GM23338 (cell line): Measurements from ENCODE around the gene PAEP. TPM values are rescaled to one million over a fixed set of nuclear protein-coding genes. Genes with fewer than 3 reads are reported as not detected.

Experiments
- ZNF114 ChIP-seq: fragments of 250-450 bp; sonication (Bioruptor Pico); IDR thresholded peaks from 2 replicates; pipeline ENCODE4 v1.5.0; 2020; ENCODE audit warnings: mild to moderate bottlenecking, moderate library complexity
- polyA plus RNA-seq: library from polyadenylated mRNA; unstranded; fragments of >200 nt; fragmentation: Nextera tagmentation; extraction: Ambion mirVana; gene quantifications from 2 replicates; pipeline ENCODE4 v1.2.1, GENCODE V29; 2016
- total RNA-seq: library from RNA; depleted of rRNA; stranded (reverse); fragments of >200 nt; shearing (Covaris generic); gene quantifications from 2 replicates; pipeline ENCODE4 v1.2.3, GENCODE V29; 2014
- TF ChIP-seq, protein P1 (sequence below): fragments of 250-450 bp; sonication (Bioruptor Pico); IDR thresholded peaks from 2 replicates; pipeline ENCODE4 v1.5.0; 2020; ENCODE audit warnings: mild to moderate bottlenecking, moderate library complexity
- TF ChIP-seq, protein P2 (sequence below): IDR thresholded peaks from one replicate; pipeline ENCODE4 v1.6.1; 2018; ENCODE audit warnings: antibody characterized with exemption; ENCODE audit not compliant: unreplicated experiment
- TF ChIP-seq, protein P3 (sequence below), 2 experiments: fragments of 200-600 bp in 1 of 2; sonication (generic) in 1 of 2; conservative IDR thresholded peaks; 2 replicates each; pipeline versions ENCODE4 v1.5.1 to v1.6.1; 2016 to 2017; ENCODE audit warnings: antibody characterized with exemption in 2 of 2, low read depth in 2 of 2, mild to moderate bottlenecking in 2 of 2, moderate library complexity in 1 of 2

PAEP gene
- total and polyA plus RNA-seq, 2 experiments from 2014 or later, result not detected

DNA sequence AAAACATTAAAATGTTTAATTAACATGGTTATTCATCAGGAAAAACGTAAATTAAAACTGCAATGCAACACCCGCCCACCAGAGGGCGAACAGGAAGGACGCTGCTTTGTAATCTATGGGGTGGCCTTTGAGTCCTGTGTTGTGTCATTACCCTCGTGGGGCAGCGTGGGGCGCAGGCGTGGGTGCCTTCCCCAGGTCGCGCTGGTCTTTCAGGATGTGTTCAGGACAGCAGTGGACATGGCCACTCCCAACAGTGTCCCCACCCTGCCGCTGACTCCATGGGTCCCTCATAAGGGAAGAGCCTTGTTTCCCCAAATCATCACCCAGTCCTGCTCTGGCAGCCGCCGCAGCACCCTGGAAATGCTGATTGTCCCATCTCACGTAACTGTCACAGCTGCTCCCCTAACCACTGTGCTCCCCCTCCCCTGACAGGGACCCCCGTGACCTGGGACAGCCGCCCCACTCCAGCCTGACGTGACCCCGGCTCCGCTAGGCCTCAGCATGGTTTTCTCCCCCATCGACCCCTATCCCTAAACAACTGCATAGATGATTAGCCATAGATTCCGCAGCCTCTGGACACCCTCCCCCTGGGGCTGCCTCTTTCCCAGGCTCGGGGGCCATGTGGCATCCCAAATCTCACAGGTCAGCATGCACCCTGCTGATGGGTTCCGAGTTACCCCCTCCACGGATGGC is 41.4 kb downstream of the PAEP start (continued):
- TF ChIP-seq, protein P1, sequence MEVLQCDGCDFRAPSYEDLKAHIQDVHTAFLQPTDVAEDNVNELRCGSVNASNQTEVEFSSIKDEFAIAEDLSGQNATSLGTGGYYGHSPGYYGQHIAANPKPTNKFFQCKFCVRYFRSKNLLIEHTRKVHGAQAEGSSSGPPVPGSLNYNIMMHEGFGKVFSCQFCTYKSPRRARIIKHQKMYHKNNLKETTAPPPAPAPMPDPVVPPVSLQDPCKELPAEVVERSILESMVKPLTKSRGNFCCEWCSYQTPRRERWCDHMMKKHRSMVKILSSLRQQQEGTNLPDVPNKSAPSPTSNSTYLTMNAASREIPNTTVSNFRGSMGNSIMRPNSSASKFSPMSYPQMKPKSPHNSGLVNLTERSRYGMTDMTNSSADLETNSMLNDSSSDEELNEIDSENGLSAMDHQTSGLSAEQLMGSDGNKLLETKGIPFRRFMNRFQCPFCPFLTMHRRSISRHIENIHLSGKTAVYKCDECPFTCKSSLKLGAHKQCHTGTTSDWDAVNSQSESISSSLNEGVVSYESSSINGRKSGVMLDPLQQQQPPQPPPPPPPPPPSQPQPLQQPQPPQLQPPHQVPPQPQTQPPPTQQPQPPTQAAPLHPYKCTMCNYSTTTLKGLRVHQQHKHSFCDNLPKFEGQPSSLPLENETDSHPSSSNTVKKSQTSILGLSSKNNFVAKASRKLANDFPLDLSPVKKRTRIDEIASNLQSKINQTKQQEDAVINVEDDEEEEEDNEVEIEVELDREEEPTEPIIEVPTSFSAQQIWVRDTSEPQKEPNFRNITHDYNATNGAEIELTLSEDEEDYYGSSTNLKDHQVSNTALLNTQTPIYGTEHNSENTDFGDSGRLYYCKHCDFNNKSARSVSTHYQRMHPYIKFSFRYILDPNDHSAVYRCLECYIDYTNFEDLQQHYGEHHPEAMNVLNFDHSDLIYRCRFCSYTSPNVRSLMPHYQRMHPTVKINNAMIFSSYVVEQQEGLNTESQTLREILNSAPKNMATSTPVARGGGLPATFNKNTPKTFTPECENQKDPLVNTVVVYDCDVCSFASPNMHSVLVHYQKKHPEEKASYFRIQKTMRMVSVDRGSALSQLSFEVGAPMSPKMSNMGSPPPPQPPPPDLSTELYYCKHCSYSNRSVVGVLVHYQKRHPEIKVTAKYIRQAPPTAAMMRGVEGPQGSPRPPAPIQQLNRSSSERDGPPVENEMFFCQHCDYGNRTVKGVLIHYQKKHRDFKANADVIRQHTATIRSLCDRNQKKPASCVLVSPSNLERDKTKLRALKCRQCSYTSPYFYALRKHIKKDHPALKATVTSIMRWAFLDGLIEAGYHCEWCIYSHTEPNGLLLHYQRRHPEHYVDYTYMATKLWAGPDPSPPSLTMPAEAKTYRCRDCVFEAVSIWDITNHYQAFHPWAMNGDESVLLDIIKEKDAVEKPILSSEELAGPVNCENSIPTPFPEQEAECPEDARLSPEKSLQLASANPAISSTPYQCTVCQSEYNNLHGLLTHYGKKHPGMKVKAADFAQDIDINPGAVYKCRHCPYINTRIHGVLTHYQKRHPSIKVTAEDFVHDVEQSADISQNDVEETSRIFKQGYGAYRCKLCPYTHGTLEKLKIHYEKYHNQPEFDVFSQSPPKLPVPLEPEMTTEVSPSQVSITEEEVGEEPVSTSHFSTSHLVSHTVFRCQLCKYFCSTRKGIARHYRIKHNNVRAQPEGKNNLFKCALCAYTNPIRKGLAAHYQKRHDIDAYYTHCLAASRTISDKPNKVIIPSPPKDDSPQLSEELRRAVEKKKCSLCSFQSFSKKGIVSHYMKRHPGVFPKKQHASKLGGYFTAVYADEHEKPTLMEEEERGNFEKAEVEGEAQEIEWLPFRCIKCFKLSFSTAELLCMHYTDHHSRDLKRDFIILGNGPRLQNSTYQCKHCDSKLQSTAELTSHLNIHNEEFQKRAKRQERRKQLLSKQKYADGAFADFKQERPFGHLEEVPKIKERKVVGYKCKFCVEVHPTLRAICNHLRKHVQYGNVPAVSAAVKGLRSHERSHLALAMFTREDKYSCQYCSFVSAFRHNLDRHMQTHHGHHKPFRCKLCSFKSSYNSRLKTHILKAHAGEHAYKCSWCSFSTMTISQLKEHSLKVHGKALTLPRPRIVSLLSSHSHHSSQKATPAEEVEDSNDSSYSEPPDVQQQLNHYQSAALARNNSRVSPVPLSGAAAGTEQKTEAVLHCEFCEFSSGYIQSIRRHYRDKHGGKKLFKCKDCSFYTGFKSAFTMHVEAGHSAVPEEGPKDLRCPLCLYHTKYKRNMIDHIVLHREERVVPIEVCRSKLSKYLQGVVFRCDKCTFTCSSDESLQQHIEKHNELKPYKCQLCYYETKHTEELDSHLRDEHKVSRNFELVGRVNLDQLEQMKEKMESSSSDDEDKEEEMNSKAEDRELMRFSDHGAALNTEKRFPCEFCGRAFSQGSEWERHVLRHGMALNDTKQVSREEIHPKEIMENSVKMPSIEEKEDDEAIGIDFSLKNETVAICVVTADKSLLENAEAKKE (CRISPR knock-in tag), result no peak
- TF ChIP-seq, protein P2, sequence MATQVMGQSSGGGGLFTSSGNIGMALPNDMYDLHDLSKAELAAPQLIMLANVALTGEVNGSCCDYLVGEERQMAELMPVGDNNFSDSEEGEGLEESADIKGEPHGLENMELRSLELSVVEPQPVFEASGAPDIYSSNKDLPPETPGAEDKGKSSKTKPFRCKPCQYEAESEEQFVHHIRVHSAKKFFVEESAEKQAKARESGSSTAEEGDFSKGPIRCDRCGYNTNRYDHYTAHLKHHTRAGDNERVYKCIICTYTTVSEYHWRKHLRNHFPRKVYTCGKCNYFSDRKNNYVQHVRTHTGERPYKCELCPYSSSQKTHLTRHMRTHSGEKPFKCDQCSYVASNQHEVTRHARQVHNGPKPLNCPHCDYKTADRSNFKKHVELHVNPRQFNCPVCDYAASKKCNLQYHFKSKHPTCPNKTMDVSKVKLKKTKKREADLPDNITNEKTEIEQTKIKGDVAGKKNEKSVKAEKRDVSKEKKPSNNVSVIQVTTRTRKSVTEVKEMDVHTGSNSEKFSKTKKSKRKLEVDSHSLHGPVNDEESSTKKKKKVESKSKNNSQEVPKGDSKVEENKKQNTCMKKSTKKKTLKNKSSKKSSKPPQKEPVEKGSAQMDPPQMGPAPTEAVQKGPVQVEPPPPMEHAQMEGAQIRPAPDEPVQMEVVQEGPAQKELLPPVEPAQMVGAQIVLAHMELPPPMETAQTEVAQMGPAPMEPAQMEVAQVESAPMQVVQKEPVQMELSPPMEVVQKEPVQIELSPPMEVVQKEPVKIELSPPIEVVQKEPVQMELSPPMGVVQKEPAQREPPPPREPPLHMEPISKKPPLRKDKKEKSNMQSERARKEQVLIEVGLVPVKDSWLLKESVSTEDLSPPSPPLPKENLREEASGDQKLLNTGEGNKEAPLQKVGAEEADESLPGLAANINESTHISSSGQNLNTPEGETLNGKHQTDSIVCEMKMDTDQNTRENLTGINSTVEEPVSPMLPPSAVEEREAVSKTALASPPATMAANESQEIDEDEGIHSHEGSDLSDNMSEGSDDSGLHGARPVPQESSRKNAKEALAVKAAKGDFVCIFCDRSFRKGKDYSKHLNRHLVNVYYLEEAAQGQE, result no peak
- TF ChIP-seq, protein P3, sequence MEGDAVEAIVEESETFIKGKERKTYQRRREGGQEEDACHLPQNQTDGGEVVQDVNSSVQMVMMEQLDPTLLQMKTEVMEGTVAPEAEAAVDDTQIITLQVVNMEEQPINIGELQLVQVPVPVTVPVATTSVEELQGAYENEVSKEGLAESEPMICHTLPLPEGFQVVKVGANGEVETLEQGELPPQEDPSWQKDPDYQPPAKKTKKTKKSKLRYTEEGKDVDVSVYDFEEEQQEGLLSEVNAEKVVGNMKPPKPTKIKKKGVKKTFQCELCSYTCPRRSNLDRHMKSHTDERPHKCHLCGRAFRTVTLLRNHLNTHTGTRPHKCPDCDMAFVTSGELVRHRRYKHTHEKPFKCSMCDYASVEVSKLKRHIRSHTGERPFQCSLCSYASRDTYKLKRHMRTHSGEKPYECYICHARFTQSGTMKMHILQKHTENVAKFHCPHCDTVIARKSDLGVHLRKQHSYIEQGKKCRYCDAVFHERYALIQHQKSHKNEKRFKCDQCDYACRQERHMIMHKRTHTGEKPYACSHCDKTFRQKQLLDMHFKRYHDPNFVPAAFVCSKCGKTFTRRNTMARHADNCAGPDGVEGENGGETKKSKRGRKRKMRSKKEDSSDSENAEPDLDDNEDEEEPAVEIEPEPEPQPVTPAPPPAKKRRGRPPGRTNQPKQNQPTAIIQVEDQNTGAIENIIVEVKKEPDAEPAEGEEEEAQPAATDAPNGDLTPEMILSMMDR (conservative IDR thresholded peaks at IDR 0.05; ENCODE audit: low read depth in 2 of 2), result peak; percentile 78 to 84
- TF ChIP-seq ZNF114 (CRISPR knock-in tag), result no peak
